Measurements from ENCODE around the gene MCM6.
"Not testable (repeated sequence)": the region's sequence is repeated elsewhere in the genome, so short reads cannot be mapped to it uniquely, and the experiment has no call there.

MCM6 gene

GRCh38 chr2:135818937-135819610, 57.2 kb downstream of the MCM6 start:
- no peak for FAIRE-seq

DNA sequence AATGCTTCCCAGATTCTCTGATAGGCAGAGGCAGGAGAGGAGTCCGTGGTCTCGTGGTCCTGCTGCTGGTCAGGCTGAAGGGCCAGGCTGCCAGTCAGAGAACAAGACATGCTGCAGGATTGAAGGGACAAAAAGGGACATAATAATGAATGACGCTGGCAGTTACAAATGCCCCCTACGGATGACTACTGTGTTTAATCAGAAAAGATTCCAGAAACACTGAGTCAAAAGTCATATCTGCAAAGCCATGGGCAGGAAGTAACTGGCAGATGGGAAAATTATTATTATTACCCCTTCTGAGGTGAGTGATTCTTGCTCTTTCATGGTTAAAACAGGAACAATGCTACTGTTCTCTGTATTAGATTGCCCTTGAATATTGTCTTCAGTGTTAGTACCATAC, 58.3 kb downstream of the MCM6 start:
- FAIRE-seq: no peak

- no peak for FAIRE-seq
Measured at GRCh38 chr2:135817466-135817865, 58.8 kb downstream of the MCM6 start.

DNA sequence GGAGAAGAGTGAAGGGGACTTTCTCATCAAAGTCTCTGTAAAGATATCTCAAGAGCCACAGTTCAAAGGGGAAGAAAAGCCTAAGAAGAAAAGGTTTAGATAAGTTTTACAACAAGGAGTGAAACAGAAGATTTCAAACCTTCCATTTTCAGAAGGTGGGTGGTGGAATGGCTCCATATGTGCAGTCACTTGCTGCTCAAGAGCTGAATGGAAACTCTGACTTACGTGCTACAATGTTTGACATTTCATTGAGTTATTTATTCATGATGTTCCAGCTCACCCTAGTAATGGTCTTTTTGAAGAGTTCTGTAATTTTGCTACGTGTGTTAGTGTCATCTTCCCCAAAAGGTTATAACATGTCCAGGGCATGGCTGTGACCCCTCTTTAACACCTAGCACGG, 61.0 kb downstream of the MCM6 start:
- no peak for FAIRE-seq

- no peak for FAIRE-seq
Measured at GRCh38 chr2:135812907-135813511, 63.2 kb downstream of the MCM6 start.

- FAIRE-seq: not testable (repeated sequence)
Measured at GRCh38 chr2:135807874-135808273, 68.4 kb downstream of the MCM6 start.

GRCh38 chr2:135803278-135803677, 73.0 kb downstream of the MCM6 start:
- no peak for FAIRE-seq

GRCh38 chr2:135802350-135802749, 73.9 kb downstream of the MCM6 start:
- no peak for FAIRE-seq

DNA sequence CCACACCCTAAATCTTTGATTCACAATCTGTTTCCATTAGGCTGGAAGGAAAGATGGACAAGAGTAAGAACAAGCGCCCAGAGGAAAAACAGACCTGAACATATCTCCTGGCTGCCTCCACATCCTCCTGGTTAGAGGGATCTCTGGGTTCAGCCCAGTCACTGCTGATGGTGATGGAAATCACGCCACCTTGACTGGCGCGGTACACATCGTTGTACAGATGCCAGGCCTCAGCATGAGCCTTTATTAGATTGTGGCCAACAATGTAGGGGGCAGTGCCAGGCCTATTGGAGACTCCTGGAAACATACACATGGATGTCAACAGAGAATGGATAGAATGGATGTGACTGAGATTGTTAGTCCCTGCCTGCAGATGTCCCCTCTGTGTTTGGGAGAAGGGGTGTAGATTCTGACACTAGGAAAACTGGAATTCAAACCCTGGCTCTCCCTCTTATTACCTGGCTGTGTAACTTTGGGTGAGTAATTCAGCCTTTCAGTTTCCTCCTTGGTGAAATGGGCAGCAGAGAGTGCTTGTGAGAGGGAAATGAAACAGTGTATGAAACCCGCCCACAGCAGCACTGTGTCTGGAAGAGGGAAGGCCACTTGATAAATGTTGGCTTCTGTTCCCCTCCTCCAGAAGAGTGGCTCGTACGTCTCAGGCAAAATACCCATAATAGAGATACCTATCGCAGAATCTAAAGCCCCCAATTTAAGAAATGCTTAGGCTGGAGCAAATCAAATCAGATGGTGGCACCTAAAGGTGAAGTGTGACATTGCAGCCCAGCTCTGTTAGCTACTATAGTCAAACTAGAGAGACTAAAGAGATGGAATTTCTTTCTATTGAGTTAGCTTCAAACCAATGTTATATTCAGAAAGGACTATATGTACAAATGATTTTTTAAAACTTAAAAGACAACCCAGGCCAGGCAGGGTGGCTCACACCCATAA, 75.5 kb downstream of the MCM6 start:
- FAIRE-seq: no peak

DNA sequence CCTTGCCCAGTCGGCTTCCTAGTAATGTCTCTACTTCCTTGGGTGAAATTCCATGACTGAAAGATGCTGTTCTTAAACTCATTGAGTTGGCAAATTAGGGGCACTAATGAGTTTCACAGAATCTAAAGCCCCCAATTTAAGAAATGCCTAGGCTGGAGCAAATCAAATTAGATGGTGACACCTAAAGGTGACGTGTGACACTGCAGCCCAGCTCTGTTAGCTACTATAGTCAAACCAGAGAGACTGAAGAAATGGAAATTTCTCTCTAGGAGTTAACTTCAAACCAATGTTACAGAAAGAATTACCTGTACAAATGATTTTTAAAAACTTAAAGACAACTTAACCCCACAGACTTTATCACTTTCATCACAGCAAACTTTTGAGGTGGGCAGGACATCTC, 76.5 kb downstream of the MCM6 start:
- no peak for FAIRE-seq

DNA sequence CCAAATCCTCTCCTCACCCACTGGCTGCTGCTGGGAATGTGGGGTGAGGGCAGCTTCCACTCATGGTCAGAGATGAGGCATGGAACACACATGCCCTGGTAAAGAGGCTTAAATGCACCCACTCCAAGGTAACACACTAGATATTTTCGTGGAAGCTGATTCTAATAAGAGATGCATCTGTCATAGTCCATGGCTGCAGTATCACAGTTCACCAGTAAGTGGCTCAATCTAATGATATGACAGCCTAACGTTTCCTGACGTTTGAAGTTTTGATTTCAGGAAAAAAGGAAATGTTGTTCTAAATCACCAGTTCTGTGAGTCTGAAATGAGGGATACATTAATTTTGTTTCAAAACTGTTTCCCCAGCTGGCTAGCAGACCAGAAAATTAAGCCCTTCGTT, 77.5 kb downstream of the MCM6 start:
- no peak for FAIRE-seq

DNA sequence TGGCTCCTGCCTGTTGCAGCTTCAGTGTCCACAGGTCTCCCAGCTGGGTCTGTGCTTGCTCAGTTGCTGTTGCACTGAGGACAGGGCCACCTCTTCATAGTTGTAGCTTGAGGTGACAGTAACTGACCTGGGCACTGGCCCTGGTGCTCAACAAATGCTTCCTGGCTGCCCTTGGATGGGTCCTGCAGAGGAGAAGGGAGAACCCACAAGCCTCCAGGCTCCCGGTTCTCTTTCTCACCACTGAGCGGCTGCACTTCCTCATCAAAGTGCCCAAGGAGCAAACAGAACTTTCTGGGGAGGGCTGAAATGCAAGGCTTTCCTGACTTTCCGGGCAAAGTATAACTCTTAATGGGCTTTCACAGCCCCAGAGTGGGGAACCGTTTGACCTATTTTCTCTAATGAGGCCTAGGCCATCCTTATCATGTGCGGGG, 78.0 kb downstream of the MCM6 start:
- FAIRE-seq: no peak

DNA sequence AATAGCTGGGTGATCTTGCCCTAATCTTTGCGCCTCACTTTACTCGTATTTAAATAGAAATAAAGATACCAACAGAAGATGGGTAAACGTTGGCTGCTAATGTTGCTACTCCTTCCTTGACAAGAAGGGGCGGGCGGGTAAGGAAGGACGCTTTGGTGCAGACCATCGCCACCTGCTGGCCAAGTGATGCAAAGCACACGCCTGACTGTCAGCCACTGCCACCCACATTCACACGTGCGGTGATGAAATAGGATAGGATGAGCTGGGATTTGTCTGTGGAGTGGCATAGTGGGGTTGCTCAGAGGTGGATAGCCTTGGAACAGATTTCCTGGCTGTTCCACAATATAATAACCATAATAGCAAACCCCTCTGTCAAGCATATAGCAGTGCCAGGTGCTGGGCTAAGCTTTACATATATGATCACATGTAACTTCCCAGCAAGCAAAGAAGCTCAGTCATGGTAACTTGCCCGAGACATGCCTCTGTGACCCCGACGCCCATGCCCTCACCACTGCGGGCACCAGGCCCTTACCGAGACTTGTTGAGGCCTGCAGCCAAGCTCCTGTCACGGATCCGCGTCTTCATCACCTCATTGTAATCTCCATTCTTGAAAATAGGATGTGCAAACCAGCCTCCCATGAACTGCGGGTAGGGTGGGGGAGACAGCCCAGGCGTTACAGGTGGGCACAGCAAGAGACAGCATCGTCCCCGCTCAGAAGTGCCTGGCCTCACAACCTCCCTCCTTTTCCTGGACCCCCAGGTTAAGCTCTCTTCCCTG, 78.6 kb downstream of the MCM6 start:
- FAIRE-seq: no peak

DNA sequence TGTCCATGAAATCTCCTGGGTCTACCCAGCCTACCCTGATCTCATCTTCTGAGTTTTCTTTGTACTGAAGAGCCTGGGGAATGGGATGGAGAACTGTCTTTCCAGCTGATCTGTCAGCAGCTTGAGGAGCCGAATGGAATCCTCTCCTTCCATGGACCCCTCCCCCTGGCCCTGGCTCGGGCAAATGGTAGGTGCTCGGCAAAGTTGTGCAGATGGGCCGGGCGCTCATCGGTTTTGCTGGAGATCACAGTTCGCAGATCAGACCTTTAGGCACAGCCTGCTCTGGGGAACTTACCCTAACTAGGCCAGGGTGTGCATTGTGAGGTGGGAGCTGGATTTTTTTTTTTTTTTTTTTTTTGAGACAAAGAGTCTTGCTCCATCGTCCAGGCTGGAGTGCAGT, 79.6 kb downstream of the MCM6 start:
- FAIRE-seq: no peak

DNA sequence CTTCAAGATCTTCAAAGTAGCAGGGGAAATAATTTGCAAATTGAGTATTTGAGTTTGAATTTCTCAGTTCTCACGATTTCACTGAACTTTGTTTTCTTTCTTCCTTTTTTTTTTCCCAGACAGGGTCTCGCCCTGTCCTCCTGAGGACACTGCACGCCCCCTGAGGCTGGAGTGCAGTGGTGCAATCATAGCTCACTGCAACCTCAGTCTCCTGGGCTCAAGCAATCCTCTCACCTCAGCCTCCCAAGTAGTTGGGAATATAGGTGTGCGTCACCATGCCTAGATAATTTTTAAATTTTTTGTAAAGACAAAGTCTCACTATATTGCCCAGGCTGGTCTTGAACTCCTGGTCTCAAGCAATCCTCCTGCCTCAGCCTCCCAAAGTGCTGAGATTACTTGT, 80.6 kb downstream of the MCM6 start:
- FAIRE-seq: not testable (repeated sequence)

- no peak for FAIRE-seq
Measured at GRCh38 chr2:135792401-135793150, 83.7 kb downstream of the MCM6 start.

- no peak for FAIRE-seq
Measured at GRCh38 chr2:135791418-135792190, 84.6 kb downstream of the MCM6 start.

DNA sequence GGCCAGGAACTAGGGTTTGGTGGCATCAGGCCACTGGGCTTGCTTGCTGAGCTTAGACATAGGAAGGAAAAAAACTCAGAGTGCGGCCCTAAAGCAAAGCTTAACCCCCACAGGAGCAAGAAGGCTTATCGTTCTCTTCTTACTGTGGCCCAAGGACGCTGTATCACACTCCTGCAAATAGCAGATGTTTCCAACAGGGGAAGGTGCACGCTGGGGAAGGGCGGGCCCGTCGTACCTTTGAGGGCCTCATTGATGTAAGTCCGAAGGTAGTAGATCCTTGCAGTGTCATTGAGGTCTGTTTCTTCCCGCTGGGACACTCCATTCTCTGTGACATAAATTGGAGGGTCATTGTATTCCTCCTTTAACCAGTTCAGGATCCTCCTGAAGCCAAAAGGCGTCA, 85.8 kb downstream of the MCM6 start:
- FAIRE-seq: no peak

Data from A204.1 (cell line).